Measurements from ENCODE around the gene OSM. TPM values are rescaled to one million over a fixed set of nuclear protein-coding genes. Genes with fewer than 3 reads are reported as not detected.

The OSM gene
- total and polyA plus RNA-seq, 2 experiments from 2014 or later = 1.5 TPM; not detected in 1

DNA sequence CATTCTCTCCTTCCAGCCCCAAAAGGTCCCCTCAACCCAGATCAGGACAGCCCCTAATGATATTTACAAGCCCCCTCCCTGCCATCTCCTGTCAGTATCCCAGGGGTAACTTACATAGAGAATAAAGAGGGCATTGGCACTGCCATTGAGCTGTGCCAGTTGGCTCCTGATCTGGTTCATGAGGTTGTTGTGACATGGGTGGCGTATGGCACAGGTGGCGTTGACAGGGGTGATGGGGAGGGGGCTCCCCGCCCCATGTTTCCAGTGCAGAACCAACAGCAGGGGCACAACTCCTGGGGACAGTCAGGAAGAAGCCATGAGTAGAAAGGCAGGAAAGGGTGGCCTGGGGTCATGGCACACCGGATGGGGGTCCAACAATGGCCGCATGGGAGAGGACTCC, 22.0 kb downstream of the OSM start:
- Histone ChIP-seq H3K4me1 (ENCODE audit: insufficient read depth) (peaks cover 33% of the 10 kb centered on the region), H4K20me1 (ENCODE audit: insufficient read depth, poor library complexity, severe bottlenecking) (no peaks in the 10 kb centered on the region), H2AFZ (no peak overlapping the region), H3K27ac (no peak overlapping the region), H3K4me3 (no peak overlapping the region), H3K9me3 (ENCODE audit: low read depth) (no peaks in the 10 kb centered on the region), H3K79me2 (no peaks in the 10 kb centered on the region), H3K27me3 (no peaks in the 10 kb centered on the region), H3K36me3 (replicated peaks; ENCODE audit: insufficient read depth, low read depth) (no peaks in the 10 kb centered on the region), H3K4me2 (no peak overlapping the region), H3K9me2 (replicated peaks; ENCODE audit: insufficient read depth) (no peaks in the 10 kb centered on the region)
- TF ChIP-seq EZH2phosphoT487 (IDR thresholded peaks at IDR 0.05; ENCODE audit: low read depth, severe bottlenecking, unreplicated experiment) (no peak), EZH2 (IDR thresholded peaks at IDR 0.05; ENCODE audit: borderline replicate concordance) (no peak), CTCF (IDR thresholded peaks at IDR 0.05; ENCODE audit: poor library complexity) (no peak)
- WGBS (ENCODE audit: low lambda C conversion rate, missing lambda C conversion rate) = 96% methylated on average over 5 of the region's 5 CpGs
- DNase-seq (ENCODE audit: low spot score) = no peak

DNA sequence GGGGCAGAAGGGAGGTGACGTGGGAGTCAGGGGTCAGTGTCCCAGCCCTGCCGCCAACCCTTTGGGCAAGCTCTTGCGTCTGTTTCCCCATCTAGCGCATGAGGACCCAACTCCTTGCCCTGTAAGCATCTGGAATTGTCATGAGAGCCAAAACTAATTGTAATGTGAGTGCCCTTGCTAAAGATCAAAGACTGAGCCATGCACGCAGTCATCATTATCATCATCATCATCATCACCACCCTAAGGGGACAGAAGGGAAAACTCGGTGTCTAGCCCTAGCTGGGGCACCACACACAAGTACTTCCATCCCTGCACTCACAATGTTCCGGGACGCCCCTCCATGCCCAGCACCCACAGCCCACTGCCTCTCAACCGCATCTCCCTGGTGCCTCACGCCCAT, 22.6 kb downstream of the OSM start:
- no peaks in the 10 kb centered on the region for H3K9me3 ChIP-seq (ENCODE audit: low read depth)
- H3K4me2 ChIP-seq = no peak overlapping the region
- no peak overlapping the region for H3K27ac ChIP-seq
- 98% methylated on average over 10 of the region's 10 CpGs for WGBS (ENCODE audit: low lambda C conversion rate, missing lambda C conversion rate)
- H3K4me1 ChIP-seq (ENCODE audit: insufficient read depth) = peaks cover 29% of the 10 kb centered on the region
- no peaks in the 10 kb centered on the region for H3K79me2 ChIP-seq
- H3K9me2 ChIP-seq (replicated peaks; ENCODE audit: insufficient read depth) = no peaks in the 10 kb centered on the region
- DNase-seq (ENCODE audit: low spot score) = no peak
- H3K36me3 ChIP-seq (replicated peaks; ENCODE audit: insufficient read depth, low read depth) = no peaks in the 10 kb centered on the region
- no peak for TF ChIP-seq EZH2phosphoT487 (IDR thresholded peaks at IDR 0.05; ENCODE audit: low read depth, severe bottlenecking, unreplicated experiment)
- TF ChIP-seq CTCF (IDR thresholded peaks at IDR 0.05; ENCODE audit: poor library complexity) = no peak
- TF ChIP-seq EZH2 (IDR thresholded peaks at IDR 0.05; ENCODE audit: borderline replicate concordance) = no peak
- no peaks in the 10 kb centered on the region for H4K20me1 ChIP-seq (ENCODE audit: insufficient read depth, poor library complexity, severe bottlenecking)
- no peak overlapping the region for H2AFZ ChIP-seq
- H3K27me3 ChIP-seq = no peaks in the 10 kb centered on the region
- no peak overlapping the region for H3K4me3 ChIP-seq

DNA sequence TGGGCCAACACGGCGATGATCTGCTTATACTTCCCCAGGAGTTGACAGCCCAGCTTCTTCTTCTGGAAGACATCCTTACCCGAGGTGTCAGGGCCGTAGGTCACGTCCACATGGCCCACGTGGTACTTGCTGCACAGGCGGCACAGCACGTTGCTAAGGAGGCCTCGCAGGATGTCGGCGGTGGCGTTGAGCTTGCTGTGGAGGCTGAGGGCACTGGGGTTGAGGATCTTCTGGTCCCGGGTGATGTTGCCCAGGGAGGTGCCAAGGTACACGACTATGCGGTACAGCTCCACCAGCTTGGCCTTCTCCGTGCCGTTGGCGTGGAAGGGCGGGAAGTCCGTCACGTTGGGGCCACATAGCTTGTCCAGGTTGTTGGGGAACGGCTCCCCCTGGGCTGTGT, 23.0 kb downstream of the OSM start:
- Histone ChIP-seq H3K4me3 (no peak overlapping the region), H4K20me1 (ENCODE audit: insufficient read depth, poor library complexity, severe bottlenecking) (no peaks in the 10 kb centered on the region), H3K4me2 (no peak overlapping the region), H3K9me3 (ENCODE audit: low read depth) (no peaks in the 10 kb centered on the region), H3K9me2 (replicated peaks; ENCODE audit: insufficient read depth) (no peaks in the 10 kb centered on the region), H3K36me3 (replicated peaks; ENCODE audit: insufficient read depth, low read depth) (no peaks in the 10 kb centered on the region), H3K27me3 (no peaks in the 10 kb centered on the region), H3K79me2 (no peaks in the 10 kb centered on the region), H3K27ac (no peak overlapping the region), H2AFZ (no peak overlapping the region), H3K4me1 (ENCODE audit: insufficient read depth) (peaks cover 29% of the 10 kb centered on the region)
- WGBS (ENCODE audit: low lambda C conversion rate, missing lambda C conversion rate) = 97% methylated on average over 22 of the region's 22 CpGs
- TF ChIP-seq EZH2phosphoT487 (IDR thresholded peaks at IDR 0.05; ENCODE audit: low read depth, severe bottlenecking, unreplicated experiment) = no peak
- no peak for TF ChIP-seq CTCF (IDR thresholded peaks at IDR 0.05; ENCODE audit: poor library complexity)
- TF ChIP-seq EZH2 (IDR thresholded peaks at IDR 0.05; ENCODE audit: borderline replicate concordance) = no peak
- DNase-seq (ENCODE audit: low spot score) = no peak

Measured in hepatocyte (in vitro differentiated cells).